ENCODE results near the gene TMC1.
A peak's percentile ranks its signal among the peaks of the same experiment; 100 is the strongest.

Gene TMC1

GRCh38 chr9:72476100-72476499, 45.3 kb upstream of the TMC1 start:
- CTCF ChIA-PET: no interaction called here
- no peaks in the 10 kb centered on the region for H3K9me3 ChIP-seq (ENCODE audit: control insufficient read depth, insufficient read depth, low read depth, low read length)
- H3K4me1 ChIP-seq (ENCODE audit: control insufficient read depth, insufficient read depth, low read length): peaks cover 9% of the 10 kb centered on the region
- no peak overlapping the region for H3K4me3 ChIP-seq (ENCODE audit: low read depth, low read length)
- no peaks in the 10 kb centered on the region for H3K36me3 ChIP-seq (ENCODE audit: control insufficient read depth in 2 of 2, insufficient read depth in 1 of 2, low read length in 2 of 2)
- H3K27ac ChIP-seq (ENCODE audit: extremely low read depth, low read depth, low read length): no peak overlapping the region
- POLR2A ChIA-PET: interaction anchor here (1.3 kb wide), 1 partner anchor 111 kb away, joined by 4 read pairs; the partner anchor contains the start of gene ZFAND5
- no peak for TF ChIP-seq GLI2 (tag by site-specific recombination; IDR thresholded peaks at IDR 0.05; ENCODE audit: borderline replicate concordance, low read depth)
- no peak for TF ChIP-seq ZNF350 (tag by site-specific recombination; IDR thresholded peaks at IDR 0.05)
- TF ChIP-seq ZNF561 (tag by site-specific recombination; IDR thresholded peaks at IDR 0.05; ENCODE audit: borderline replicate concordance): no peak
- TF ChIP-seq ZNF335 (tag by site-specific recombination; conservative IDR thresholded peaks at IDR 0.05): no peak
- TF ChIP-seq PRDM2 (tag by site-specific recombination; IDR thresholded peaks at IDR 0.05; ENCODE audit: borderline replicate concordance): no peak
- TF ChIP-seq ZNF398 (tag by site-specific recombination; IDR thresholded peaks at IDR 0.05): no peak
- TF ChIP-seq ZNF626 (tag by site-specific recombination; IDR thresholded peaks at IDR 0.05): no peak
- TF ChIP-seq ZNF670 (tag by site-specific recombination; IDR thresholded peaks at IDR 0.05; ENCODE audit: low read depth): no peak
- no peak for TF ChIP-seq HIC1 (tag by site-specific recombination; IDR thresholded peaks at IDR 0.05)
- TF ChIP-seq TCF7L2 (IDR thresholded peaks at IDR 0.05; ENCODE audit: borderline replicate concordance, low read depth, low read length): no peak
- TF ChIP-seq ZNF707 (tag by site-specific recombination; IDR thresholded peaks at IDR 0.05): no peak
- TF ChIP-seq ZNF580 (tag by site-specific recombination; IDR thresholded peaks at IDR 0.05): no peak

GRCh38 chr9:72476617-72477437, 44.6 kb upstream of the TMC1 start:
- Histone ChIP-seq H3K27ac (ENCODE audit: extremely low read depth, low read depth, low read length) (no peak overlapping the region), H3K9me3 (ENCODE audit: control insufficient read depth, insufficient read depth, low read depth, low read length) (no peaks in the 10 kb centered on the region), H3K4me1 (ENCODE audit: control insufficient read depth, insufficient read depth, low read length) (peaks cover 9% of the 10 kb centered on the region), H3K4me3 (ENCODE audit: low read depth, low read length) (no peak overlapping the region), H3K36me3 (ENCODE audit: control insufficient read depth in 2 of 2, insufficient read depth in 1 of 2, low read length in 2 of 2) (no peaks in the 10 kb centered on the region)
- ChIA-PET CTCF (interaction anchor here (0.6 kb wide), 2 partner anchors 117 to 442 kb away, joined by 3 read pairs; no protein-coding TSS in a partner anchor), POLR2A (interaction anchor here (1.1 to 2.2 kb wide), 2 partner anchors 111 to 114 kb away, joined by 9 to 24 read pairs; partner anchors contain the start of gene ZFAND5)
- TF ChIP-seq KLF8 (tag by site-specific recombination; IDR thresholded peaks at IDR 0.05) (peak; percentile 49), ZNF488 (tag by site-specific recombination; IDR thresholded peaks at IDR 0.05) (no peak), ZNF366 (tag by site-specific recombination; conservative IDR thresholded peaks at IDR 0.05) (peak; percentile 60; the same call in 1 of the 2 replicates), CTCF (tag by site-specific recombination; IDR thresholded peaks at IDR 0.05) (no peak), ZSCAN18 (tag by site-specific recombination; IDR thresholded peaks at IDR 0.05) (no peak), ZNF341 (tag by site-specific recombination; IDR thresholded peaks at IDR 0.05; ENCODE audit: low read depth) (no peak)
